GM23338 (cell line): ENCODE measurements around the gene PALLD. TPM values are rescaled to one million over a fixed set of nuclear protein-coding genes. Genes with fewer than 3 reads are reported as not detected.

Experiments used
- ATAC-seq: fragments of 200-7000 bp; cut with Tn5 transposase; 3 replicates; pipeline ENCODE4 v1.9.1; 2020
- DNase-seq: peaks from one replicate; pipeline ENCODE4 v3.0.0-alpha.2; 2015; ENCODE audit warnings: low spot score
- H2AFZ ChIP-seq: fragments of 200-600 bp; sonication (generic); 2 replicates; pipeline ENCODE4 v1.8.0; 2016; ENCODE audit warnings: antibody characterized with exemption, mild to moderate bottlenecking, moderate library complexity
- H3F3A ChIP-seq: fragments of 200-600 bp; sonication (generic); replicated peaks from 2 replicates; pipeline ENCODE4 v1.8.0; 2017; ENCODE audit warnings: antibody characterized with exemption, mixed run types, low read depth
- H3K27ac ChIP-seq: fragments of 200-600 bp; sonication (generic); 2 replicates; pipeline ENCODE4 v1.6.1; 2016; ENCODE audit warnings: low read depth
- H3K27me3 ChIP-seq: fragments of 200-600 bp; sonication (generic); 2 replicates; pipeline ENCODE4 v1.8.0; 2016; ENCODE audit warnings: mild to moderate bottlenecking, mixed run types, moderate library complexity; ENCODE audit not compliant: insufficient read depth
- H3K36me3 ChIP-seq: fragments of 200-600 bp; sonication (generic); 2 replicates; pipeline ENCODE4 v1.8.0; 2016; ENCODE audit warnings: mild to moderate bottlenecking; ENCODE audit not compliant: insufficient read depth
- H3K4me1 ChIP-seq: fragments of 200-600 bp; sonication (generic); 2 replicates; pipeline ENCODE4 v1.8.0; 2016; ENCODE audit warnings: mild to moderate bottlenecking, moderate library complexity; ENCODE audit not compliant: insufficient read depth
- H3K4me2 ChIP-seq: fragments of 200-600 bp; sonication (generic); 2 replicates; pipeline ENCODE4 v1.7.1; 2017; ENCODE audit warnings: mixed run types
- H3K4me3 ChIP-seq: fragments of 200-600 bp; sonication (generic); 2 replicates; pipeline ENCODE4 v1.6.1; 2016; ENCODE audit warnings: mixed run types
- H3K79me2 ChIP-seq: fragments of 200-600 bp; sonication (generic); replicated peaks from 2 replicates; pipeline ENCODE4 v1.8.0; 2017; ENCODE audit warnings: mild to moderate bottlenecking; ENCODE audit not compliant: insufficient read depth
- H3K9me2 ChIP-seq: fragments of 200-600 bp; sonication (generic); 2 replicates; pipeline ENCODE4 v1.8.0; 2017; ENCODE audit not compliant: insufficient read depth
- H4K20me1 ChIP-seq: fragments of 200-600 bp; sonication (generic); replicated peaks from 2 replicates; pipeline ENCODE4 v1.8.0; 2017; ENCODE audit warnings: mild to moderate bottlenecking; ENCODE audit not compliant: insufficient read depth
- H3K27ac Mint-ChIP-seq: 2 replicates; pipeline ENCODE4 v1.8.0; 2020; ENCODE audit warnings: inconsistent platforms, mild to moderate bottlenecking, moderate library complexity, mixed read lengths
- H3K27me3 Mint-ChIP-seq: 3 replicates; pipeline ENCODE4 v1.8.0; 2022; ENCODE audit warnings: low read depth, mild to moderate bottlenecking, moderate library complexity, mixed read lengths, inconsistent platforms; ENCODE audit not compliant: insufficient read depth, poor library complexity
- H3K36me3 Mint-ChIP-seq: 3 replicates; pipeline ENCODE4 v1.8.0; 2021; ENCODE audit warnings: low read depth, mild to moderate bottlenecking, inconsistent platforms, moderate library complexity, mixed read lengths
- H3K4me1 Mint-ChIP-seq: 3 replicates; pipeline ENCODE4 v1.8.0; 2020; ENCODE audit warnings: mild to moderate bottlenecking, inconsistent platforms, mixed read lengths
- H3K4me3 Mint-ChIP-seq: 3 replicates; pipeline ENCODE4 v1.8.0; 2021; ENCODE audit warnings: moderate library complexity, mild to moderate bottlenecking, inconsistent platforms, mixed read lengths
- H3K9me3 Mint-ChIP-seq: 3 replicates; pipeline ENCODE4 v1.8.0; 2020; ENCODE audit warnings: moderate library complexity, mild to moderate bottlenecking, inconsistent platforms, mixed read lengths
- CREB1 ChIP-seq: fragments of 250-450 bp; sonication (Bioruptor Pico); IDR thresholded peaks from 2 replicates; pipeline ENCODE4 v1.5.0; 2020; ENCODE audit warnings: low read depth, mild to moderate bottlenecking, moderate library complexity
- EZH2 ChIP-seq: fragments of 200-600 bp; sonication (generic); IDR thresholded peaks from one replicate; pipeline ENCODE4 v1.8.0; 2017; ENCODE audit warnings: antibody characterized with exemption, mild to moderate bottlenecking, low read depth; ENCODE audit not compliant: unreplicated experiment
- EZH2phosphoT487 ChIP-seq: fragments of 200-600 bp; sonication (generic); IDR thresholded peaks from one replicate; pipeline ENCODE4 v1.8.1; 2018; ENCODE audit warnings: antibody characterized with exemption; ENCODE audit not compliant: unreplicated experiment
- NANOG ChIP-seq: IDR thresholded peaks from 2 replicates; pipeline ENCODE4 v1.6.1; 2016; ENCODE audit warnings: antibody characterized with exemption, borderline replicate concordance
- POLR2AphosphoS5 ChIP-seq: IDR thresholded peaks from 2 replicates; pipeline ENCODE4 v1.6.1; 2016; ENCODE audit warnings: antibody characterized with exemption, low read depth
- STAT1 ChIP-seq: IDR thresholded peaks from one replicate; pipeline ENCODE4 v1.6.1; 2016; ENCODE audit warnings: antibody characterized with exemption; ENCODE audit not compliant: unreplicated experiment
- ZNF114 ChIP-seq: fragments of 250-450 bp; sonication (Bioruptor Pico); IDR thresholded peaks from 2 replicates; pipeline ENCODE4 v1.5.0; 2020; ENCODE audit warnings: mild to moderate bottlenecking, moderate library complexity
- polyA plus RNA-seq: library from polyadenylated mRNA; unstranded; fragments of >200 nt; fragmentation: Nextera tagmentation; extraction: Ambion mirVana; gene quantifications from 2 replicates; pipeline ENCODE4 v1.2.1, GENCODE V29; 2016
- total RNA-seq: library from RNA; depleted of rRNA; stranded (reverse); fragments of >200 nt; shearing (Covaris generic); gene quantifications from 2 replicates; pipeline ENCODE4 v1.2.3, GENCODE V29; 2014
- TF ChIP-seq, protein P1 (sequence below): fragments of 250-450 bp; sonication (Bioruptor Pico); IDR thresholded peaks from 2 replicates; pipeline ENCODE4 v1.5.0; 2020; ENCODE audit warnings: mild to moderate bottlenecking, moderate library complexity
- TF ChIP-seq, protein P2 (sequence below), 2 experiments: fragments of 200-600 bp in 1 of 2; sonication (generic) in 1 of 2; conservative IDR thresholded peaks; 2 replicates each; pipeline versions ENCODE4 v1.5.1 to v1.6.1; 2016 to 2017; ENCODE audit warnings: antibody characterized with exemption in 2 of 2, low read depth in 2 of 2, mild to moderate bottlenecking in 2 of 2, moderate library complexity in 1 of 2

The PALLD gene
- total and polyA plus RNA-seq, 2 experiments from 2014 or later, result 13.1 to 30.2 TPM

DNA sequence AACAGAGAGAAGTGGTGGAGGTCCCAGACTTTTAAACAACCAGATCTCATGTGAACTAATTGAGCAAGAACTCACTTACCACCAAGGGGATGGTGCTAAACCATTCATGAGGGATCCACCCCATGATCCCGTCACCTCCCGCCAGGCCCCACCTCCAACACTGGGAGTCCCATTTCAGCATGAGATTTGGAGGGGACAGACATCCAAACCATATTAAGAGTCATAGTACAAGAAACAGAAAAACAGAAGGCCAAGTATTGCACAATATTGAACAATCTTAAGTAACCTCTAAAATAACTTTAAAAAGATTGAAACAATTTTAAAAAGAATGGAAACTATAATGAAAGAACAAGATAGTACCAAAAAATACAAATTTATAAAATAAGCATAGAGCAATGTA lies 403.2 kb downstream of the PALLD start:
- Histone ChIP-seq H3K36me3 (no peaks in the 10 kb centered on the region; the same call in 1 of the 2 replicates), H3K9me2 (no peaks in the 10 kb centered on the region), H3K27ac (no peak overlapping the region), H3K27me3 (no peaks in the 10 kb centered on the region), H2AFZ (no peak overlapping the region), H3K79me2 (no peaks in the 10 kb centered on the region), H3K4me3 (no peak overlapping the region), H3K4me2 (no peak overlapping the region), H4K20me1 (no peaks in the 10 kb centered on the region), H3F3A (no peaks in the 10 kb centered on the region), H3K4me1 (no peaks in the 10 kb centered on the region)
- Mint-ChIP-seq H3K4me3 (no peak overlapping the region), H3K36me3 (peaks cover 36% of the 10 kb centered on the region; the same call in 2 of the 3 replicates), H3K9me3 (no peaks in the 10 kb centered on the region), H3K27ac (no peak overlapping the region), H3K27me3 (no peaks in the 10 kb centered on the region), H3K4me1 (no peaks in the 10 kb centered on the region; the same call in 2 of the 3 replicates)
- no peak for ATAC-seq
- TF ChIP-seq EZH2phosphoT487 (no peak), EZH2 (no peak), CREB1 (CRISPR knock-in tag) (no peak), ZNF114 (CRISPR knock-in tag) (no peak), POLR2AphosphoS5 (no peak)
- no peak for DNase-seq

DNA sequence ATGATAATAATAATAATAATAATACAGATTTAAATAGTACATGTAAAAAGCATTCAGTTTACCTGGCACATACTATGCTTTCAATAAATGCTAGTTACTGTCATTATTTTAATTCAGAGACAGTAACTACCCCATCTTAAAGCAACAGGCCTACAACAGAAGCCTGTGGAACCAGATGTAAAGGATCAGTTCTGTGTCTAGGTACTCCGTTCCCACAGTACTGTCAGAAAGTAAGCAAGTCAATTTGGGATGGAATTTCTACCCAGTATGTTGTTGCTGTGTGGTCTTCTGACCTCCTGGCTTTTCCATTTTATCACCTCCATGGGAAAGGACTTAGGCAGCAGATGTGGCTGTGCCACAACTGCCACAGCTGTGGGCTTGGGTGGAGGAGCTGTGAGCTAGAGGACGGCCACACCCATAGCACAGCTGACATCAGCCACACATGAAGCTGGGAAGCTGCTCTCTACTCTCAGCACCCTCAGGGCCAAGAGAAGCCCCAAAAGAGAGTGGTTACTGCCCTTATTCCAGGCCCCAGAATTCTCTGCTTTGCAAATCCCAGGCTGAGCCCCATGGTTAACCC lies 410.4 kb downstream of the PALLD start:
- H3K27me3 ChIP-seq, result no peaks in the 10 kb centered on the region
- no peak overlapping the region for H3K4me3 ChIP-seq
- H3K36me3 Mint-ChIP-seq, result peaks cover 12% of the 10 kb centered on the region; the same call in 2 of the 3 replicates
- DNase-seq (no peak), ATAC-seq (no peak)
- no peaks in the 10 kb centered on the region; the same call in 1 of the 2 replicates for H3K36me3 ChIP-seq
- no peaks in the 10 kb centered on the region; the same call in 2 of the 3 replicates for H3K4me1 Mint-ChIP-seq
- H4K20me1 ChIP-seq, result no peaks in the 10 kb centered on the region
- H3K79me2 ChIP-seq, result no peaks in the 10 kb centered on the region
- H3K4me2 ChIP-seq, result no peak overlapping the region
- H3K9me2 ChIP-seq, result no peaks in the 10 kb centered on the region
- H3K27ac ChIP-seq, result no peak overlapping the region
- H3K27ac Mint-ChIP-seq, result no peak overlapping the region
- no peaks in the 10 kb centered on the region for H3K4me1 ChIP-seq
- peaks cover 2% of the 10 kb centered on the region for H3K27me3 Mint-ChIP-seq
- no peak overlapping the region for H2AFZ ChIP-seq
- no peaks in the 10 kb centered on the region for H3F3A ChIP-seq
- no peak overlapping the region for H3K4me3 Mint-ChIP-seq
- H3K9me3 Mint-ChIP-seq, result no peaks in the 10 kb centered on the region
- no peak for TF ChIP-seq EZH2
- TF ChIP-seq CREB1 (CRISPR knock-in tag), result no peak
- TF ChIP-seq, protein P1, sequence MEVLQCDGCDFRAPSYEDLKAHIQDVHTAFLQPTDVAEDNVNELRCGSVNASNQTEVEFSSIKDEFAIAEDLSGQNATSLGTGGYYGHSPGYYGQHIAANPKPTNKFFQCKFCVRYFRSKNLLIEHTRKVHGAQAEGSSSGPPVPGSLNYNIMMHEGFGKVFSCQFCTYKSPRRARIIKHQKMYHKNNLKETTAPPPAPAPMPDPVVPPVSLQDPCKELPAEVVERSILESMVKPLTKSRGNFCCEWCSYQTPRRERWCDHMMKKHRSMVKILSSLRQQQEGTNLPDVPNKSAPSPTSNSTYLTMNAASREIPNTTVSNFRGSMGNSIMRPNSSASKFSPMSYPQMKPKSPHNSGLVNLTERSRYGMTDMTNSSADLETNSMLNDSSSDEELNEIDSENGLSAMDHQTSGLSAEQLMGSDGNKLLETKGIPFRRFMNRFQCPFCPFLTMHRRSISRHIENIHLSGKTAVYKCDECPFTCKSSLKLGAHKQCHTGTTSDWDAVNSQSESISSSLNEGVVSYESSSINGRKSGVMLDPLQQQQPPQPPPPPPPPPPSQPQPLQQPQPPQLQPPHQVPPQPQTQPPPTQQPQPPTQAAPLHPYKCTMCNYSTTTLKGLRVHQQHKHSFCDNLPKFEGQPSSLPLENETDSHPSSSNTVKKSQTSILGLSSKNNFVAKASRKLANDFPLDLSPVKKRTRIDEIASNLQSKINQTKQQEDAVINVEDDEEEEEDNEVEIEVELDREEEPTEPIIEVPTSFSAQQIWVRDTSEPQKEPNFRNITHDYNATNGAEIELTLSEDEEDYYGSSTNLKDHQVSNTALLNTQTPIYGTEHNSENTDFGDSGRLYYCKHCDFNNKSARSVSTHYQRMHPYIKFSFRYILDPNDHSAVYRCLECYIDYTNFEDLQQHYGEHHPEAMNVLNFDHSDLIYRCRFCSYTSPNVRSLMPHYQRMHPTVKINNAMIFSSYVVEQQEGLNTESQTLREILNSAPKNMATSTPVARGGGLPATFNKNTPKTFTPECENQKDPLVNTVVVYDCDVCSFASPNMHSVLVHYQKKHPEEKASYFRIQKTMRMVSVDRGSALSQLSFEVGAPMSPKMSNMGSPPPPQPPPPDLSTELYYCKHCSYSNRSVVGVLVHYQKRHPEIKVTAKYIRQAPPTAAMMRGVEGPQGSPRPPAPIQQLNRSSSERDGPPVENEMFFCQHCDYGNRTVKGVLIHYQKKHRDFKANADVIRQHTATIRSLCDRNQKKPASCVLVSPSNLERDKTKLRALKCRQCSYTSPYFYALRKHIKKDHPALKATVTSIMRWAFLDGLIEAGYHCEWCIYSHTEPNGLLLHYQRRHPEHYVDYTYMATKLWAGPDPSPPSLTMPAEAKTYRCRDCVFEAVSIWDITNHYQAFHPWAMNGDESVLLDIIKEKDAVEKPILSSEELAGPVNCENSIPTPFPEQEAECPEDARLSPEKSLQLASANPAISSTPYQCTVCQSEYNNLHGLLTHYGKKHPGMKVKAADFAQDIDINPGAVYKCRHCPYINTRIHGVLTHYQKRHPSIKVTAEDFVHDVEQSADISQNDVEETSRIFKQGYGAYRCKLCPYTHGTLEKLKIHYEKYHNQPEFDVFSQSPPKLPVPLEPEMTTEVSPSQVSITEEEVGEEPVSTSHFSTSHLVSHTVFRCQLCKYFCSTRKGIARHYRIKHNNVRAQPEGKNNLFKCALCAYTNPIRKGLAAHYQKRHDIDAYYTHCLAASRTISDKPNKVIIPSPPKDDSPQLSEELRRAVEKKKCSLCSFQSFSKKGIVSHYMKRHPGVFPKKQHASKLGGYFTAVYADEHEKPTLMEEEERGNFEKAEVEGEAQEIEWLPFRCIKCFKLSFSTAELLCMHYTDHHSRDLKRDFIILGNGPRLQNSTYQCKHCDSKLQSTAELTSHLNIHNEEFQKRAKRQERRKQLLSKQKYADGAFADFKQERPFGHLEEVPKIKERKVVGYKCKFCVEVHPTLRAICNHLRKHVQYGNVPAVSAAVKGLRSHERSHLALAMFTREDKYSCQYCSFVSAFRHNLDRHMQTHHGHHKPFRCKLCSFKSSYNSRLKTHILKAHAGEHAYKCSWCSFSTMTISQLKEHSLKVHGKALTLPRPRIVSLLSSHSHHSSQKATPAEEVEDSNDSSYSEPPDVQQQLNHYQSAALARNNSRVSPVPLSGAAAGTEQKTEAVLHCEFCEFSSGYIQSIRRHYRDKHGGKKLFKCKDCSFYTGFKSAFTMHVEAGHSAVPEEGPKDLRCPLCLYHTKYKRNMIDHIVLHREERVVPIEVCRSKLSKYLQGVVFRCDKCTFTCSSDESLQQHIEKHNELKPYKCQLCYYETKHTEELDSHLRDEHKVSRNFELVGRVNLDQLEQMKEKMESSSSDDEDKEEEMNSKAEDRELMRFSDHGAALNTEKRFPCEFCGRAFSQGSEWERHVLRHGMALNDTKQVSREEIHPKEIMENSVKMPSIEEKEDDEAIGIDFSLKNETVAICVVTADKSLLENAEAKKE (CRISPR knock-in tag), result no peak
- TF ChIP-seq, protein P2, sequence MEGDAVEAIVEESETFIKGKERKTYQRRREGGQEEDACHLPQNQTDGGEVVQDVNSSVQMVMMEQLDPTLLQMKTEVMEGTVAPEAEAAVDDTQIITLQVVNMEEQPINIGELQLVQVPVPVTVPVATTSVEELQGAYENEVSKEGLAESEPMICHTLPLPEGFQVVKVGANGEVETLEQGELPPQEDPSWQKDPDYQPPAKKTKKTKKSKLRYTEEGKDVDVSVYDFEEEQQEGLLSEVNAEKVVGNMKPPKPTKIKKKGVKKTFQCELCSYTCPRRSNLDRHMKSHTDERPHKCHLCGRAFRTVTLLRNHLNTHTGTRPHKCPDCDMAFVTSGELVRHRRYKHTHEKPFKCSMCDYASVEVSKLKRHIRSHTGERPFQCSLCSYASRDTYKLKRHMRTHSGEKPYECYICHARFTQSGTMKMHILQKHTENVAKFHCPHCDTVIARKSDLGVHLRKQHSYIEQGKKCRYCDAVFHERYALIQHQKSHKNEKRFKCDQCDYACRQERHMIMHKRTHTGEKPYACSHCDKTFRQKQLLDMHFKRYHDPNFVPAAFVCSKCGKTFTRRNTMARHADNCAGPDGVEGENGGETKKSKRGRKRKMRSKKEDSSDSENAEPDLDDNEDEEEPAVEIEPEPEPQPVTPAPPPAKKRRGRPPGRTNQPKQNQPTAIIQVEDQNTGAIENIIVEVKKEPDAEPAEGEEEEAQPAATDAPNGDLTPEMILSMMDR (conservative IDR thresholded peaks at IDR 0.05; ENCODE audit: low read depth in 2 of 2), result no peak
- no peak for TF ChIP-seq NANOG
- TF ChIP-seq ZNF114 (CRISPR knock-in tag), result no peak
- TF ChIP-seq EZH2phosphoT487, result no peak
- no peak for TF ChIP-seq POLR2AphosphoS5
- TF ChIP-seq STAT1, result no peak
